CD4-positive, alpha-beta T cell treated with Interleukin-1 beta for 1 hour (primary cell): ENCODE data around the gene PLEKHM1.

Experiments
- DNase-seq, 2 donors: peaks; one replicate each; pipeline ENCODE4 v3.0.0-alpha.2; 2020 to 2022

PLEKHM1 gene

DNA sequence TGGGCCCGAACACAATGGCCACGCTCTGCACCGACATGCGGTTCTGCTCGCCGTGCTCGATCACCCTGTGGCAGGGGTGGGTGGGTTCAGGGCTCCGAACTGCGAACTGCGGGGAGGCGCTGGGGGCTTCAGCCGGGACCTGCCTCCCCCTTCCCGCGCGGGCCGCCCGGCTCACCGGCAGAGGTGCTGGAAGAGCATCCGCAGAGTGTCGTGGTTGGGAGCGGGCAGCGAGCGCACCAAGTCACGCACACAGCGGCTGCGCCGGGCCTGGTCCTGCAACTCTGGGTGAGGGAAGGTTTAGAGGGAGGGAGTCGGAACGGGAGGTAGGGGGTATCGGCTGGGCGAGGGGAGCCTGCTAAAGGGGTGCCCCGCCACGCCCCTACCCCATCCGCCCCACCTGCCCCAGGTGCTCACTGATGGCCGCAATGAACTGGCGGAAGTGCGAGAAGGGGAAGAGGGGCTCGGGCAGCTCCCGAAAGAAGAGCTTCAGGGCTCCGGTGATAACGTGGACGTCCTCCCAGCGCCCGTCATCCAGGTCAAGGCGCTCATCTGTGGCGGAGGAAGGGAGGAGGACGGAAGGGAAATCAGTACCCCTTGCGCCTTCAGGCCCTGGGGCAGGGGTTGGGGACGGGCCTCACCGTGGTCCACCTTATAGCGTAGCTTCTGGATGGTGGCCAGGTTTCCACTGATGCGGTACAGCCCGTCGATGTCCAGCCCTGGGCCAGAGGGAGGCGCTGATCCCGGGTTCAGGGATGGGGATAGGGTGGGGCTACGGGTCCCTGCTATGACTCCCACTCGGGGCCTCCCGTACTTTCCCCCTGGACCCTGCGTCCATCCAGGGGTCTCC lies 94.7 kb downstream of the PLEKHM1 start:
- DNase-seq = no peak

DNA sequence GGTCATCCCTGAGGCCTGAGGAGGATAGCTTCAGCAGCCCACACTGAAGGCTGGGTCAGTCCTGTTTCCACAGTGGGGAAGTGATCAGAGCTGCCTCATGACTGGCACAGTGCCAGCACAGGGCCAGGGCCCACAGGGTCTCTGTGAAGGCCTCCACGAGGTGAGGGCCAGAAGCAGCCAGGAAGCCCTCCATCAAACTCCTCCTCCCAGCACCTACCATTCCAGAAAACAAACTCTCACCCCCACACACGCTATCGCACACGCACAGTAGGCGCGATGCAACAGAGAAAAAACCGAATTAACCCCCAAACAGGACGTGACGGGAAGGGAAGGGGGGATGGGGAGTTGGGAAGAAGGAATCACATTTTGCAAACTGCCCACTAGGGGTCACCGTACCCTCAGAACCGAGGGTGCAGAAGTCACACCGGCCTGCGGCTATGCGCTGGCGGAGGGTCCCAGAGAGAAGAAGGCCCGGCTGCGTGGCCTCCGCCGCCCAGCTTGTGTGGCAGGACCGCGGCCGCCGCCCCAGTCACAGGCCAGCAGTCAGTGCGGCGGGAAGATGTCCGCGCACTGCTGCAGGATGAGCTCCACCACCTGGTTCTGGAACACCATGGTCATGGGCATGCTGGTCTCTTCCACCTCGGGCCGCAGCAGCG lies 95.5 kb downstream of the PLEKHM1 start:
- DNase-seq = peak; percentile 51 to 56

GRCh38 chr17:45394564-45394912 lies 96.0 kb downstream of the PLEKHM1 start:
- DNase-seq = no peak

DNA sequence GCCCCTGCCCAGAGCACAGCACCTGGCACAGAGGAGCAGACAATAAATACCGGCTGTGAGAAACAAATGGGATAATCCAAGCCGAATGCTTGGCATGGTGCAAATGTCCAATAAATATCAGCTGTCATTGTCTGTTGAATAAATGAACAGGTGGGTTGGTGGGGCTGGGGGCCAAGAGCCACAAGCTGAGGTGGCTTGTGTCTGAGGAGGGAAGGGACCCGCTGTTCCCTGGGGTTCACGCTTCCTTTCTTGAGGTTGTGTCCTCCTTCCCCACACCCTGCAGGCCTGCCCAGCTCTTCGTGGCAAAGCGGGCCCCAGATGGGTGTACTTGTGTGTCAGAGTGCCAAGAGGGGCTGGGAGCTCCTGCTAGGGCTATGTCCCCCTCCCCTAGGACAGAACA lies 96.4 kb downstream of the PLEKHM1 start:
- no peak for DNase-seq

- no peak for DNase-seq
Measured at GRCh38 chr17:45393411-45393810, 97.1 kb downstream of the PLEKHM1 start.

- DNase-seq = no peak
Measured at GRCh38 chr17:45391918-45392317, 98.6 kb downstream of the PLEKHM1 start.

DNA sequence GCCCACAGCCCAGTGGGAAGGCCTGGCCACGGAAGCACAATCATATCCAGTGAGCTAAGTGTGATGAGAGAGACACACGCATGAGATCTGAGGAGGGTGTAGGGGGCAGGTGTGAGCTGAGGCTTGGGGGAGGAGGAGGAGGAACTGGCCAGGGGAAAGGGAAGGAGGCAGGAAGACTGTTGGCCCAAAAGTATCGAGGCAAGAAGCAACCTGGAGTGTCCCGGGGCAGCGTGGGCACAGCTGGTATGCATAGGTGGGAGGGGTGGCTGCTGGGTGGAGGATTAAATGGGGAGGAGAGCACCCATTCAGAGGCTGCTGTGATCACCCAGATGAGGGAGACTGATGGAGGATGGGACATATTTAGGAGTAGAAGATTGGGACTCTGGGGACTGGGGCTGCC lies 99.2 kb downstream of the PLEKHM1 start:
- DNase-seq = no peak

DNA sequence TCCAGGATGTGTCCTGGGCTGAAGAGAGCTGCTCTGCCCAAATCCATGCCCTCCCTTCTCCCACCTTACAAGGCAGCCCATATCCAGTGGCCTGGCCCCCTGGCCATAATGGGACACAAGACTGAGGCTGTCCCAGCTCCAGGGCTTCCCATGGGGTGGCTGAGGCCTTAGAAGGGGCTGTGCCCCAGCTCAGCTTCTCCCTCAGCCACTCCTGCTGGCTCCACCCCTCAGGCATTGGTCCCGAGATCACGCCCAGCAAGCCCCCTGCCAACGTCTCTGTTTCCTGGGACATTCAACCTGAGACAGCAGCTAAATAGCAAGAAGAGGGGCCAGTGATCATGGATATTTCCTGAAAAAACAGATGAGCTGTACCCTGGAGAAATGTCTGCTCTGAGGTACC lies 101.2 kb downstream of the PLEKHM1 start:
- no peak for DNase-seq

- no peak for DNase-seq
Measured at GRCh38 chr17:45388604-45389325, 101.8 kb downstream of the PLEKHM1 start.

DNA sequence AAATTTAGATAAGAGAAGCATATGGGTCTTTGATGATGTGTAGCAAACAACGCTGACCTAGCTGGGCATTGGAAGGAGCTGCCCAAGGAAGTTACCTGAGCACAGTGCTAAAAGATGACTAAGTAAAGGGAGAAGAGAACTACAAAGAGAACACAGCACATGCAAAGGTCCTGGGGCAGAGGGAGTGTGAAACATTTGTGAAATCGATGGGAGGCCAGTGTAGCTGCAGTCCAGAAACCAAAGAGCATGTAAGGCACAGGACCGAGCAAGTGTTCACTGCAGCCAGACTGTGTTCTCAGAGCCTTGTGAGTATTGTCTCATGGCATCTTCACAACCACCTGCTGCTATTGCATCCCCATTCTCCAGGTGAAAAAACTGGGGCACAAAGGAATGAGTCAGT lies 102.8 kb downstream of the PLEKHM1 start:
- no peak for DNase-seq

- DNase-seq = no peak
Measured at GRCh38 chr17:45386178-45386577, 104.3 kb downstream of the PLEKHM1 start.
